Endothelial cell of umbilical vein (primary cell): Measurements from ENCODE around the gene TYROBP. TPM values are rescaled to one million over a fixed set of nuclear protein-coding genes. Genes with fewer than 3 reads are reported as not detected.

Experiments
- BruUV-seq: library from RNA; stranded (reverse); fragments of 400-500 nt; replicated peaks from 2 replicates; lab custom pipeline; 2021; lab: Mats Ljungman, UMichigan
- CTCF ChIA-PET: fragments of 300-600, 350-600 bp; sonication (Branson Sonifier 250); formaldehyde crosslinking; loops from one replicate; lab custom pipeline; 2021; ENCODE audit warnings: antibody characterized with exemption, inconsistent platforms; lab: Charles Lee
- POLR2A ChIA-PET: fragments of 300-600, 350-600 bp; sonication (Branson Sonifier 250); formaldehyde crosslinking; loops from one replicate; lab custom pipeline; 2021; ENCODE audit warnings: antibody characterized with exemption, inconsistent platforms; lab: Charles Lee
- DNase-seq: peaks from one replicate; pipeline ENCODE4 v3.0.0-alpha.2; 2011; ENCODE audit warnings: low read depth, low spot score
- FAIRE-seq: peaks from 2 replicates; lab custom pipeline; 2011; peaks lifted over from hg19 to GRCh38; lab: Jason Lieb, UNC
- H2AFZ ChIP-seq: 2 replicates; pipeline ENCODE4 v1.6.0; 2012; ENCODE audit warnings: low read depth, low read length, control low read depth, inconsistent platforms
- H3K27ac ChIP-seq: 2 replicates; pipeline ENCODE4 v1.5.1; 2011; ENCODE audit warnings: low read depth, mild to moderate bottlenecking, control low read depth, low read length, moderate library complexity; ENCODE audit not compliant: insufficient read depth
- H3K27me3 ChIP-seq, 2 experiments: 2 replicates each; pipeline versions ENCODE4 v1.6.0 to v1.6.1; 2011; ENCODE audit warnings: low read length in 2 of 2, mixed read lengths in 1 of 2; ENCODE audit not compliant: control insufficient read depth in 2 of 2, insufficient read depth in 2 of 2
- H3K36me3 ChIP-seq, 2 experiments: 2 replicates in 1 of 2; 3 replicates in 1 of 2; pipeline ENCODE4 v1.5.1; 2011; ENCODE audit warnings: low read length in 2 of 2, mild to moderate bottlenecking in 1 of 2, moderate library complexity in 1 of 2; ENCODE audit not compliant: control insufficient read depth in 2 of 2, insufficient read depth in 2 of 2; ENCODE audit errors: extremely low read depth in 1 of 2
- H3K4me1 ChIP-seq: 3 replicates; pipeline ENCODE4 v1.5.1; 2011; ENCODE audit warnings: mild to moderate bottlenecking, low read length; ENCODE audit not compliant: control insufficient read depth, insufficient read depth; ENCODE audit errors: extremely low read depth
- H3K4me2 ChIP-seq: 2 replicates; pipeline ENCODE4 v1.6.1; 2011; ENCODE audit warnings: low read length, control low read depth, mixed read lengths; ENCODE audit not compliant: insufficient read depth
- H3K4me3 ChIP-seq, 3 experiments: fragments of 200-600 bp in 1 of 3; sonication (generic), shearing (Covaris generic) in 1 of 3; replicated peaks in 1 of 3; 2 replicates each; pipeline ENCODE4 v1.5.1; 2011 to 2016; ENCODE audit warnings: control low read depth in 3 of 3, low read length in 3 of 3, mild to moderate bottlenecking in 2 of 3, inconsistent platforms in 1 of 3, low read depth in 1 of 3, moderate library complexity in 1 of 3; ENCODE audit not compliant: insufficient read depth in 1 of 3
- H3K79me2 ChIP-seq: 2 replicates; pipeline ENCODE4 v1.6.0; 2012; ENCODE audit warnings: low read length, inconsistent platforms; ENCODE audit not compliant: control insufficient read depth, insufficient read depth
- H3K9ac ChIP-seq: replicated peaks from 2 replicates; pipeline ENCODE3; 2011; ENCODE audit warnings: low read length, control low read depth; ENCODE audit not compliant: insufficient read depth; ENCODE audit errors: extremely low read depth
- H3K9me1 ChIP-seq: replicated peaks from 3 replicates; pipeline ENCODE4 v1.6.0; 2011; ENCODE audit warnings: mild to moderate bottlenecking, low read length; ENCODE audit not compliant: control insufficient read depth, insufficient read depth; ENCODE audit errors: extremely low read depth
- H3K9me3 ChIP-seq: replicated peaks from 2 replicates; pipeline ENCODE4 v1.5.1; 2012; ENCODE audit warnings: low read length, inconsistent platforms; ENCODE audit not compliant: control insufficient read depth, insufficient read depth
- H4K20me1 ChIP-seq: replicated peaks from 2 replicates; pipeline ENCODE3; 2011; ENCODE audit warnings: mild to moderate bottlenecking, low read length; ENCODE audit not compliant: control insufficient read depth, insufficient read depth; ENCODE audit errors: extremely low read depth
- EZH2 ChIP-seq: IDR thresholded peaks from 2 replicates; pipeline ENCODE4 v1.6.1; 2012; ENCODE audit warnings: borderline replicate concordance, low read depth, mild to moderate bottlenecking, moderate library complexity, low read length, inconsistent platforms; ENCODE audit not compliant: severe bottlenecking
- FOS ChIP-seq: IDR thresholded peaks from 2 replicates; pipeline ENCODE4 v1.6.1; 2011; ENCODE audit warnings: mild to moderate bottlenecking, low read length, moderate library complexity, borderline replicate concordance; ENCODE audit not compliant: insufficient read depth
- GATA2 ChIP-seq: IDR thresholded peaks from 2 replicates; pipeline ENCODE4 v1.7.0; 2011; ENCODE audit warnings: low read depth, mild to moderate bottlenecking, moderate library complexity, mixed read lengths, low read length; ENCODE audit not compliant: insufficient read length, insufficient read depth
- JUN ChIP-seq: IDR thresholded peaks from 2 replicates; pipeline ENCODE4 v1.6.1; 2011; ENCODE audit warnings: borderline replicate concordance, low read depth; ENCODE audit not compliant: insufficient read length, insufficient read depth
- MYC ChIP-seq: IDR thresholded peaks from one replicate; pipeline ENCODE4 v1.6.1; 2011; ENCODE audit warnings: mild to moderate bottlenecking, low read depth, low read length
- POLR2A ChIP-seq: IDR thresholded peaks from 2 replicates; pipeline ENCODE4 v1.6.1; 2012; ENCODE audit warnings: low read depth, mild to moderate bottlenecking, control low read depth, low read length
- POLR2AphosphoS5 ChIP-seq: IDR thresholded peaks from 2 replicates; pipeline ENCODE4 v1.6.1; 2012; ENCODE audit warnings: low read depth, mild to moderate bottlenecking, control low read depth, low read length, moderate library complexity; ENCODE audit not compliant: insufficient read depth
- dilution Hi-C: fragments of 300-500 bp; cut with MboI; formaldehyde crosslinking; loops from one replicate; pipeline ENCODE4 v1.15.0; 2019; ENCODE audit warnings: low sequenced_read_pairs; ENCODE audit not compliant: extremely low pct_ligation_motif_present
- intact Hi-C: fragments of 100-400 bp; cut with micrococcal nuclease; formaldehyde crosslinking; loops from one replicate; pipeline ENCODE4 v1.10.0; 2022
- polyA plus RNA-seq, 4 experiments: library from polyadenylated mRNA; depleted of rRNA in 3 of 4; stranded (reverse) in 3 of 4; unstranded in 1 of 4; fragments of >200 nt; gene quantifications; 2 replicates each; pipeline versions ENCODE4 v1.2.1 to v1.2.3, GENCODE V29; 2011 to 2012; ENCODE audit warnings: missing spikeins in 1 of 4
- total RNA-seq: library from RNA; stranded (reverse); gene quantifications from 2 replicates; pipeline ENCODE4 v1.2.3, GENCODE V29; 2021
- TF ChIP-seq, protein P1 (sequence below), 2 donors: IDR thresholded peaks; 1 replicate in 1 of 2; 2 replicates in 1 of 2; pipeline ENCODE4 v1.5.1; 2011; ENCODE audit warnings: low read length in 2 of 2, mild to moderate bottlenecking in 2 of 2, moderate library complexity in 2 of 2, control low read depth in 1 of 2, inconsistent platforms in 1 of 2, low read depth in 1 of 2; ENCODE audit not compliant: insufficient read depth in 1 of 2; ENCODE audit errors: extremely low read depth in 1 of 2
- TF ChIP-seq, protein P2 (sequence below): IDR thresholded peaks from 2 replicates; pipeline ENCODE4 v1.6.1; 2011; ENCODE audit not compliant: insufficient read depth, insufficient read length

The TYROBP gene
- total and polyA plus RNA-seq, 2 donors (not counting 3 experiments of a cell fraction or from before 2014, with no cell fraction given), result not detected

DNA sequence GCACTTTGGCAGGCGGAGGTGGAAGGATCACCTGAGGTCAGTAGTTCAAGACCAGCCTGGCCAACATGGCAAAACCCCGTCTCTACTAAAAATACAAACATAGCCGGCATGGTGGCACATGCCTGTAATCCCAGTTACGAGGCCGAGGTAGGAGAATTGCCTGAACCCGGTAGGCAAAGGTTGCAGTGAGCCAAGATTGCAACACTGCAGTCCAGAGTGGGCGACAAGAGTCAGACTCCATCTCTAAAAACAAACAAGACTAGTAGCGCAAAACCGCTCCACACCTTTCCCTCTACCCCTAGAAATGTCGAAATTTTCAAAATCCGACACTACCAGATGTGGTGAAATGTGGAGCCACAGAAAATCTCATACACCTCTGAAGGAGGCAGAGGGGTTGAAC is 11.2 kb upstream of the TYROBP start:
- Histone ChIP-seq H3K27ac (no peak overlapping the region), H3K79me2 (no peaks in the 10 kb centered on the region), H3K27me3 (peaks cover 0 to 2% of the 10 kb centered on the region in 2 experiments), H3K36me3 (no peaks in the 10 kb centered on the region), H3K4me1 (no peaks in the 10 kb centered on the region), H3K4me3 (no peak overlapping the region), H3K9me1 (no peaks in the 10 kb centered on the region), H4K20me1 (no peaks in the 10 kb centered on the region), H3K4me2 (no peak overlapping the region), H2AFZ (no peak overlapping the region), H3K9ac (no peak overlapping the region), H3K9me3 (no peaks in the 10 kb centered on the region)
- ChIA-PET CTCF (no interaction called here), POLR2A (no interaction called here)
- TF ChIP-seq JUN (no peak), POLR2A (no peak), MYC (no peak), FOS (no peak), POLR2AphosphoS5 (no peak), EZH2 (no peak), GATA2 (no peak)
- TF ChIP-seq, protein P1, sequence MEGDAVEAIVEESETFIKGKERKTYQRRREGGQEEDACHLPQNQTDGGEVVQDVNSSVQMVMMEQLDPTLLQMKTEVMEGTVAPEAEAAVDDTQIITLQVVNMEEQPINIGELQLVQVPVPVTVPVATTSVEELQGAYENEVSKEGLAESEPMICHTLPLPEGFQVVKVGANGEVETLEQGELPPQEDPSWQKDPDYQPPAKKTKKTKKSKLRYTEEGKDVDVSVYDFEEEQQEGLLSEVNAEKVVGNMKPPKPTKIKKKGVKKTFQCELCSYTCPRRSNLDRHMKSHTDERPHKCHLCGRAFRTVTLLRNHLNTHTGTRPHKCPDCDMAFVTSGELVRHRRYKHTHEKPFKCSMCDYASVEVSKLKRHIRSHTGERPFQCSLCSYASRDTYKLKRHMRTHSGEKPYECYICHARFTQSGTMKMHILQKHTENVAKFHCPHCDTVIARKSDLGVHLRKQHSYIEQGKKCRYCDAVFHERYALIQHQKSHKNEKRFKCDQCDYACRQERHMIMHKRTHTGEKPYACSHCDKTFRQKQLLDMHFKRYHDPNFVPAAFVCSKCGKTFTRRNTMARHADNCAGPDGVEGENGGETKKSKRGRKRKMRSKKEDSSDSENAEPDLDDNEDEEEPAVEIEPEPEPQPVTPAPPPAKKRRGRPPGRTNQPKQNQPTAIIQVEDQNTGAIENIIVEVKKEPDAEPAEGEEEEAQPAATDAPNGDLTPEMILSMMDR (IDR thresholded peaks at IDR 0.05; ENCODE audit: extremely low read depth in 1 of 2, insufficient read depth in 1 of 2, low read depth in 1 of 2, low read length in 2 of 2), result no peak
- TF ChIP-seq, protein P2, sequence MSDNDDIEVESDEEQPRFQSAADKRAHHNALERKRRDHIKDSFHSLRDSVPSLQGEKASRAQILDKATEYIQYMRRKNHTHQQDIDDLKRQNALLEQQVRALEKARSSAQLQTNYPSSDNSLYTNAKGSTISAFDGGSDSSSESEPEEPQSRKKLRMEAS, result no peak
- dilution Hi-C loops, result no loop called here
- intact Hi-C loops, result no loop called here
- FAIRE-seq (peak; percentile 40), DNase-seq (no peak)
- BruUV-seq, result no TSS peak
